Astrocyte (in vitro differentiated cells and primary cell): Measurements from ENCODE around the gene LRMDA.

Experiments used
- EZH2 ChIP-seq: IDR thresholded peaks from 2 replicates; pipeline ENCODE4 v1.6.1; 2012; ENCODE audit warnings: mild to moderate bottlenecking, low read length, inconsistent platforms; ENCODE audit not compliant: insufficient read depth
- TF ChIP-seq, protein P1 (sequence below): IDR thresholded peaks from 2 replicates; pipeline ENCODE4 v1.5.1; 2011; ENCODE audit warnings: low read depth, mild to moderate bottlenecking, inconsistent platforms, low read length, moderate library complexity; ENCODE audit not compliant: insufficient read depth

DNA sequence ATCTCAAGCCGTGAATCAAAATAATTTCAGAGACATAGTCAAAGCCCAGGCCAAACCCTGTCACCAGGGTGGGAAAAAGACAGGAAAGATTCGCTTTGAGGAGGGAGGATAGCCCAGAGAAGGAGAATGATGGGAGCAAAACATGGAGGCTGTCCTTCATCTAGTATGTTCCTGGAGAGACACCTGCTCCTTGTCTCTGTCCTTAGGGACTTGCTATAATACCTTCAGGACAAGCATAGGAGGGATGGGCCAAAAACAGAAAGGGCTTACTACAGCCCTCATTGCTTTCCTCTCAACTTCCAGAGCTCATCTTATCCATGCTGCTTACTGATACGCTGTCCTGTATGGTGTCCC lies 593.7 kb downstream of the LRMDA start:
- TF ChIP-seq EZH2 = no peak
- TF ChIP-seq, protein P1, sequence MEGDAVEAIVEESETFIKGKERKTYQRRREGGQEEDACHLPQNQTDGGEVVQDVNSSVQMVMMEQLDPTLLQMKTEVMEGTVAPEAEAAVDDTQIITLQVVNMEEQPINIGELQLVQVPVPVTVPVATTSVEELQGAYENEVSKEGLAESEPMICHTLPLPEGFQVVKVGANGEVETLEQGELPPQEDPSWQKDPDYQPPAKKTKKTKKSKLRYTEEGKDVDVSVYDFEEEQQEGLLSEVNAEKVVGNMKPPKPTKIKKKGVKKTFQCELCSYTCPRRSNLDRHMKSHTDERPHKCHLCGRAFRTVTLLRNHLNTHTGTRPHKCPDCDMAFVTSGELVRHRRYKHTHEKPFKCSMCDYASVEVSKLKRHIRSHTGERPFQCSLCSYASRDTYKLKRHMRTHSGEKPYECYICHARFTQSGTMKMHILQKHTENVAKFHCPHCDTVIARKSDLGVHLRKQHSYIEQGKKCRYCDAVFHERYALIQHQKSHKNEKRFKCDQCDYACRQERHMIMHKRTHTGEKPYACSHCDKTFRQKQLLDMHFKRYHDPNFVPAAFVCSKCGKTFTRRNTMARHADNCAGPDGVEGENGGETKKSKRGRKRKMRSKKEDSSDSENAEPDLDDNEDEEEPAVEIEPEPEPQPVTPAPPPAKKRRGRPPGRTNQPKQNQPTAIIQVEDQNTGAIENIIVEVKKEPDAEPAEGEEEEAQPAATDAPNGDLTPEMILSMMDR = no peak
